Measurements from ENCODE around the gene MIPOL1. TPM values are rescaled to one million over a fixed set of nuclear protein-coding genes. Genes with fewer than 3 reads are reported as not detected.

MIPOL1 gene
- total and polyA plus RNA-seq, 2 of the 13 experiments (the other 11 are each of a cell fraction or from before 2014, with no cell fraction given) = 8.6 to 34.2 TPM

GRCh38 chr14:37172024-37172869 is 25.5 kb upstream of the MIPOL1 start, which contains the start of gene SLC25A21 (continued):
- TF ChIP-seq, protein P1, sequence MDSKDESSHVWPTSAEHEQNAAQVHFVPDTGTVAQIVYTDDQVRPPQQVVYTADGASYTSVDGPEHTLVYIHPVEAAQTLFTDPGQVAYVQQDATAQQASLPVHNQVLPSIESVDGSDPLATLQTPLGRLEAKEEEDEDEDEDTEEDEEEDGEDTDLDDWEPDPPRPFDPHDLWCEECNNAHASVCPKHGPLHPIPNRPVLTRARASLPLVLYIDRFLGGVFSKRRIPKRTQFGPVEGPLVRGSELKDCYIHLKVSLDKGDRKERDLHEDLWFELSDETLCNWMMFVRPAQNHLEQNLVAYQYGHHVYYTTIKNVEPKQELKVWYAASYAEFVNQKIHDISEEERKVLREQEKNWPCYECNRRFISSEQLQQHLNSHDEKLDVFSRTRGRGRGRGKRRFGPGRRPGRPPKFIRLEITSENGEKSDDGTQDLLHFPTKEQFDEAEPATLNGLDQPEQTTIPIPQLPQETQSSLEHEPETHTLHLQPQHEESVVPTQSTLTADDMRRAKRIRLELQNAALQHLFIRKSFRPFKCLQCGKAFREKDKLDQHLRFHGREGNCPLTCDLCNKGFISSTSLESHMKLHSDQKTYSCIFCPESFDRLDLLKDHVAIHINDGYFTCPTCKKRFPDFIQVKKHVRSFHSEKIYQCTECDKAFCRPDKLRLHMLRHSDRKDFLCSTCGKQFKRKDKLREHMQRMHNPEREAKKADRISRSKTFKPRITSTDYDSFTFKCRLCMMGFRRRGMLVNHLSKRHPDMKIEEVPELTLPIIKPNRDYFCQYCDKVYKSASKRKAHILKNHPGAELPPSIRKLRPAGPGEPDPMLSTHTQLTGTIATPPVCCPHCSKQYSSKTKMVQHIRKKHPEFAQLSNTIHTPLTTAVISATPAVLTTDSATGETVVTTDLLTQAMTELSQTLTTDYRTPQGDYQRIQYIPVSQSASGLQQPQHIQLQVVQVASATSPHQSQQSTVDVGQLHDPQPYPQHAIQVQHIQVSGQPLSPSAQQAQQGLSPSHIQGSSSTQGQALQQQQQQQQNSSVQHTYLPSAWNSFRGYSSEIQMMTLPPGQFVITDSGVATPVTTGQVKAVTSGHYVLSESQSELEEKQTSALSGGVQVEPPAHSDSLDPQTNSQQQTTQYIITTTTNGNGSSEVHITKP (CRISPR knock-in tag; IDR thresholded peaks at IDR 0.05; ENCODE audit: low read depth) = peak; percentile 87
- TF ChIP-seq FOSL2 (CRISPR knock-in tag; IDR thresholded peaks at IDR 0.05) (peak; percentile 71), SMYD3 (CRISPR knock-in tag; IDR thresholded peaks at IDR 0.05) (peak; percentile 90), HCFC1 (IDR thresholded peaks at IDR 0.05; ENCODE audit: low read depth, low read length) (peak; percentile 34; the same call in 1 of the 2 replicates), TMF1 (CRISPR knock-in tag; IDR thresholded peaks at IDR 0.05; ENCODE audit: low read depth) (peak; percentile 99), EEA1 (CRISPR knock-in tag; IDR thresholded peaks at IDR 0.05; ENCODE audit: borderline replicate concordance) (peak; percentile 99), ISL2 (CRISPR knock-in tag; IDR thresholded peaks at IDR 0.05) (peak; percentile 86), GATAD2A (CRISPR knock-in tag; IDR thresholded peaks at IDR 0.05) (peak; percentile 90), ZNF770 (CRISPR knock-in tag; IDR thresholded peaks at IDR 0.05) (peak; percentile 93), HNRNPH1 (optimal IDR thresholded peaks at IDR 0.05; ENCODE audit: low read depth, low read length) (no peak), TCF7 (IDR thresholded peaks at IDR 0.05; ENCODE audit: low read depth) (no peak; the same call in 1 of the 2 replicates), TBX3 (IDR thresholded peaks at IDR 0.05; ENCODE audit: borderline replicate concordance) (no peak), TBL1XR1 (IDR thresholded peaks at IDR 0.05; ENCODE audit: borderline replicate concordance, low read length, partially characterized antibody) (no peak), CEBPG (CRISPR knock-in tag; IDR thresholded peaks at IDR 0.05) (peak; percentile 79), RORA (CRISPR knock-in tag; IDR thresholded peaks at IDR 0.05) (no peak), ZNF614 (CRISPR knock-in tag; IDR thresholded peaks at IDR 0.05; ENCODE audit: borderline replicate concordance) (peak; percentile 90; the same call in 1 of the 2 replicates), IRF2 (CRISPR knock-in tag; IDR thresholded peaks at IDR 0.05) (peak; percentile 97), CENPT (CRISPR knock-in tag; IDR thresholded peaks at IDR 0.05; ENCODE audit: low read depth) (0 out of 2 replicates have a peak, but pooled peaks have one; percentile 8), ZNF713 (CRISPR knock-in tag; IDR thresholded peaks at IDR 0.05) (peak; percentile 99), ZNF292 (CRISPR knock-in tag; IDR thresholded peaks at IDR 0.05; ENCODE audit: borderline replicate concordance, low read depth) (peak; percentile 100), YEATS2 (CRISPR knock-in tag; IDR thresholded peaks at IDR 0.05; ENCODE audit: borderline replicate concordance) (peak; percentile 98)
- TF ChIP-seq, protein P2, sequence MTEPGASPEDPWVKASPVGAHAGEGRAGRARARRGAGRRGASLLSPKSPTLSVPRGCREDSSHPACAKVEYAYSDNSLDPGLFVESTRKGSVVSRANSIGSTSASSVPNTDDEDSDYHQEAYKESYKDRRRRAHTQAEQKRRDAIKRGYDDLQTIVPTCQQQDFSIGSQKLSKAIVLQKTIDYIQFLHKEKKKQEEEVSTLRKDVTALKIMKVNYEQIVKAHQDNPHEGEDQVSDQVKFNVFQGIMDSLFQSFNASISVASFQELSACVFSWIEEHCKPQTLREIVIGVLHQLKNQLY (CRISPR knock-in tag; IDR thresholded peaks at IDR 0.05) = peak; percentile 76; the same call in 1 of the 2 replicates
